Hematopoietic multipotent progenitor cell treated with erythropoietin and hydrocortisone succinate and interleukin-3 and kit ligand, for 8 days (in vitro differentiated cells): ENCODE results near the gene BBC3.

ENCODE experiments used
- DNase-seq: peaks from one replicate; pipeline ENCODE4 v3.0.0-alpha.2; 2015

Gene BBC3

DNA sequence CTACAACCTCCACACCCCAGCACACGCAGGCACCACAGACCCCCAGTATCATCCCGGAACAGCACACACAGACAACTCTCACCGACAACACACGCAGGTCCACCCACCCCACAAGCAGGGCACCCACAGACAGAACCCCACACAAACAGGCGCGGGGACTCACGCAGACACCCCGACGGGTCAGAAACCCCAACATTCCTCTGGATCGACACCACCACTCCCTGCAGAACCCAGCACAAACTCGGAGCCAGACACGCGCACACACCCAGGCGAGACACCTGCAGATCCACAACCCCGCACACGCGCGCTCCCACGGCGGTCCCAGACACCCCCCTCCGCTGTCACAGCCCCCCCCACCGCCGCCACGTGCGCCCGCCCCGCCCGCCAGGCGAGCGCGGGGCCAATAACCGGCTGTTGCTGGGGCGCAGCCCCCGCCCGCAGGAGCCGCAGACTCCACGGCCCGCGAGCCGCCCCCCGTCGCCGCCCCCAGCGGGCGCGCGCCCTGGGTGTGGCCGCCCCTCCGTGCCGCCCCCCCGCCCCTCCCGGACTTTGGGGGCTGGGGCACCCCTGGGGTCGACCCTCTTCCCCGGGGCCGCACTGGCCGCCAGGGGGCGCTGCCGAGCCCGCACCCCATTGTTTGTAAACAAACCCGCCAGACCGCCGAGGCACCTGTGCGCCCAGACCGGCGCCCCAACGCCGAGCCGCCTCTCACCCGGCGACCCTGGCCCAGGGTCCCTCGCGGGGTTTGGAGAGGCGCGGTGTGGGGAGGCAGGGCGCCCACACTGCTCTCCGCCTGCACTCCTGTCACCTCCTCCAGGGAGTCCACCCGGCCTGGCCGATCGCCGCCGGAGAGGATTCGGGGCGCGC lies 712 bp downstream of the BBC3 start:
- DNase-seq, result peak; percentile 84

DNA sequence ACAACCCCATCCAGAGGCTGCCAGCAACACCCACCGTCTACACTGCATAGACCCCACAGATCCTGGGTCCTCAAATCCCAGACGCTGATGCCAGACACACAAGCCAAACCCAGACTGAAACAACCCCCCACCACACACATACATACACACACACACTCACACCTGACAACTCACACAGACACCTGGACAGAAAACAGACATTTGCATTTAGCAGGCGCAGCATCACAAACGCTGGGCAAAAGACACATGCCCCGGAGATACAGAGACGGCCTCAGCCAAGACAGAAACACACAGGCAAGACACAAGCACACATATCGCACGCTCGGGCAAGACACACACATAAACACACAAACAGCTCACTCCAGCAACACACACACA lies 1.3 kb downstream of the BBC3 start:
- DNase-seq, result peak; percentile 61

DNA sequence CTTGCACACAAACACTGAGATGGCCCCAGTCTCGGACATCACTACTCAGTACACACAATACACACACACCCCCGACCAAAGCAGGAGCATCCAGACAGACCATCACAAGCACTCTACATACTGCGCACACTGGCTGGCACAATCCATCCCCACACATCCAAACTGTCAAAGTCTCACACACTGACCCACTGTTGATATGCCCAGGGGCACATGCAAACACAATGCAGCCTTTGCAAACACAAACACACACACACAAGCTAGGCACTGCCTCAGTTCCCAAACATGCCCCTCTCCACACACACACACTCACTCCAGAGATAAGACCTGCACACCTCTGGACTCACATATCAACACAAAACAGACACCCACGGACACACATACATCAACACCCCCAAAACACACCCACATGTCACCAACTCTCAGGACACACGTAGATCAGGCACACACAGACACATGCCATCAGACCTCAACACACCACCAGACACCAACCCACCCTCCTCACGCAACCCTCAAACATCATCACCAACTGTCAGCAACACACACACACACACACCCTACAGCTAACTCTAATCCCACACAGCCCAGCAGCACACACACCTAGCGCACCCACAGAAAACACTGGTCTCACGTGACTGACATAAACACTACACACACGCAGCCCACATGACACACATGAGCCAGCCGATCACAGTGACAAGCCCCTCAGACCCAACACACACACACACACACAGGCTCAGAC lies 1.9 kb downstream of the BBC3 start:
- peak; percentile 84 for DNase-seq

DNA sequence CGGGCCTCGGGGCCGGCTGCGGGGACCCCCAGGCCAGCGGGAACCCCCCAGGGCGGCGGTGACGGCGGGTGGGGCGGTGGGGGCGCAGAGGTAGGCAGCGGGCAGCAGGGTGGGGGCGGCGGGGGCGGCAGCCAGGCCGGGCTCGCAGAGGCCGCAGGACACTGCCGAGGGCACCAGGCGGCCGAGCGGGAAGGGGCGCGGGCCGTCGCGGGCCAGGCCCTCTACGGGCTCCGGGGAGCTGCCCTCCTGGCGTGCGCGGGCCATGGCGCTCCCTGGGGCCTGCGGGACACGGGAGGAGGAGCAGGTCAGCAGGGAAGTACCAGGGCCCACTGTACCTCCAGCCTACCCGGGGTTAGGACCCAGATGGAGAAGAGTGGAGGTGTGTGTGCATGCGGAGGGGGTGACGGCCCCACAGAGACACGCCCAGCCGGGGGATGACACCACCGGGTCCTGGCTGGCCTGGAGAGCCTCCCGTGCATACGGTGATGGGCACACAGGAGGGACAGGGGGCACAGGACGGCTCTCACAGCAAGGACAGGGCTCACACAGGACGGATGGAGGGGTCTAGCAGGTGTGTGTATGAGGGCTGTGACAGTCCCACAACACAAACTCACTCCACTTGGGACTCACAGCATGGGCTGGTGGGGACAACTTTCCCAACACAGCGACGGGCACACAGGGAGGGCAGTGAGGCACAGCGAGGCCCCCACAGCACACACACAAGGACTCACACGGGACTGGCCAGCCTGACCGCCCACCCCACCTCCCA lies 2.6 kb downstream of the BBC3 start:
- peak; percentile 68 for DNase-seq

DNA sequence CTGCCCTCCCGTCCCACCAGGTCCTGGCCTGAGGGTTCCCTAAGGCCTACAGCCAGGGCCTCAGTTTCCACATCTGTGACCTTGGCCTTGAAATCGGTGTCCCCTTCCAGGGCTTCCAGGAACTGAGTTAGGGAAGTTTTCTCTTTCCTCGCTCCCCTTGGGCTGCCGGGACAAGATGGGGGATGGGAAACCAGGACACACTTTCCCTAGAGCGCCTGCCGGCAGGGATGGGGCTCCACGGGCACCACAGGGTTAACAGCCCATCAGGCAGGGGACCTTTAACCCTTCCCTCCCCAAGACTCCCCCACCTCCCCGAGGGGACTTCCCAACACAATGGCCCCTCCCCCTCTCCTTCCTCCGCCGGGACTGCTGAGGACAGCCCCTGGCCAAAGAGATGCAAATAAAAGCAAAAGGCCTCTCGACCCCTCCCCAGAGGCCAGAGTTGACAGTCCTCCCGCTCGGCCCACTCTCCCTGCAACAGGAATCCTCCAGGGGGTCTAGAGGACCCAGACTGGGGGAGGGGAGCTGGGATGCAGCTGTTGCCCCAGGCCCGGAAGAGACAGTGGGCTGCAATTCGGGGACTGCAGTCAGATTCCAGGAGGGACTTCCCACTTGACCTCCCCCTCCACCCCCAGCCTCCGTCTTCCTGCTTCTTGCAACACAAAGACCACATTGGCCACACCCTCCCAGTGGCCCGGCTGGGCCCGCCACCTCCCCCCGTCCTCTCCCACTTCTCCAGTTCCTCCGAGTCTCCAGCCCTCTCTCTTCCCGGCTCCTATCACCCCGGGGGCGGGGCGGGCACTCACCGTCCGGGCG lies 3.4 kb downstream of the BBC3 start:
- DNase-seq, result peak; percentile 81

DNA sequence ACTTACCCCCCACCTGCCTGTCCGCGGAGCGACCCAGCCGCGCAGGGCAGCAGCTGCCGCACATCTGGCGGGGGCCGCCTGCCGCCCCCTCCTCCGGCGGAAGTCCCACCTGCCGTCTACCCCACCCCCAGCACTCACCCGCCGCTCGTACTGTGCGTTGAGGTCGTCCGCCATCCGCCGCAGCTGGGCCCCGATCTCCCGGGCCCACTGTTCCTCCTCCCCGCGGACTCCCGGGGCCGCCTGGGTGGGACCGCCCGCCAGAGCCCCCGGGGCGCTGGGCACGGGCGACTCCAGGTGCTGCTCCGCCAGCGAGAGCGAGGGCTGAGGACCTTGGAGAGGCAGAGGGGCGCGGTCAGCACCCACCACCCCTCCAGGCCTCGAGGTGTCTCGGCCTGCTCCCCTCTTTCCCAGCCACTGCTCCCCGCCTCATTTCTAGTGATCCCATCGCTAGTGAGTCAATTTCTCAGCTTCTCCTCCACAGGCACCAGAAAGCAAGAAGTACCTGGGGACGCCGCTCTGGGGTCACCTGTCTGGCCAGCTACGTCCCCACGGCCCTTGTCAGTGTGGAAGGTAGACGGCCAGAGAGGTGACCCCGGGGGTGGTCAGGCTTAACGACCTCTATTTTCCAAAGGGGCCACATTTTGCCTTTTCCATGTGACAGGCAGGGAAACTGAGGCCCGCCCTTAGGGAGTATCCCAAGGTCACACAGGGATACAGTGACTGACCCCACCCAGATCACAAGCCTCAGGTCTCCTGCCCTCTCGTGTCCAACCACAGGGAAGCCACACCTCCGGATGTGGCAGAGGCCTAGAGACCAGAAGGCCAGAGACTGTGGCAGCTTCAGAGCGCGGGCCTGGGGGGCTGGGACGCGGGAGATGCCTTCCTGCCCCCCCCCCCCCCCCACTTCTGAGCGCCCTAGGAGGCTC lies 4.3 kb downstream of the BBC3 start:
- peak; percentile 97 for DNase-seq

DNA sequence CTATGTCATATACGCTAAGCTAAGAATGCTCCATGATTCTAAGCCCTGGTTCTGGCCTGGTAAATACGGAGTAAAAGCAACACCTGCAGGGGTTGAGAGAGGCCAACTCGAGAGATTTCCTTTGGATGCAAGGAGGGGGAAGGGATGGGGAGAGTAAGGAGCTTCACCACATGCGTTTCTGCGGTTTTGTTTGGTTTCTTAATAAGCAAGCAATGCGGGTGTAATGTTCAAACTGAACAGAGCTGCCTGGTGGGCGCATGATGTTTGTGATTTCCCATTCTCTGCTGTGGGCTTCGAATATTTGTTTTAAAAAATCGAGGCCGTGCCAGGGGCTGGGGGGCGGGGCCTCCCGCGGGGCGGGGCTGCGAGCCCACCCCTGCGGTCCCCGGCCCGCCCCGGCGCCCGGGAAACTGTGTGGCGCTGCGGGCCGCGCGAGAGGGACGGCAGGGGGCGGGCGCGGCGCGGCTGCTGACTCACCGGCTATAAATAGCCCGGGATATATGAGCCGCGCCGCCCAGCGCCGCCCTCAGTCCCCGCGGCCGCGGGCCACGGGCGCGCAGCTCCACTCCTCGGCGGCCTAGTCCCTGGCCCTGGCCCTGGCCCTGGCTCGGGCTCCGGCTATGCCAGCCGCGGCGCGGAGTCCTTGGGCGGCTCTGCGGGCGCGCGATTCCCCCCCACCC lies 5.1 kb downstream of the BBC3 start:
- DNase-seq, result peak; percentile 85

DNA sequence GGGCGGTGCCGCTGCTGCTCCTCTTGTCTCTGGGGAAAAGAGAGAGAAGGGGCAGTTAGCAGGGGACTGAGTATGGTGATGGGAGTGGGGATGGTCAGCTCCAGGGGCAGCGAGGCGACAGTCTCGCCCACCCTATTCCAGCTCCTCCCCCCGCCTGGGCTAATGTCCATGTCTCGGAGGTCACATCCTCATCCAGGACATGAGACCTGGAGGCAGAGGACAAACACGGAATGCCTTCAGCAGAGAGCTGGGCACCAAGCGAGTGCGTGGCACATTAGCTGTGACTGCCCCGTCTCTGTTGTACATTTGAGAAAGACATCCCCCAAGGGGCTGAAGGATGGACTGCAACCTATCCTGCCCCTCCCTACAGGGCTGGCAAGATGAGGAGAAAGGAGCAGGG lies 9.1 kb downstream of the BBC3 start:
- DNase-seq, result no peak

DNA sequence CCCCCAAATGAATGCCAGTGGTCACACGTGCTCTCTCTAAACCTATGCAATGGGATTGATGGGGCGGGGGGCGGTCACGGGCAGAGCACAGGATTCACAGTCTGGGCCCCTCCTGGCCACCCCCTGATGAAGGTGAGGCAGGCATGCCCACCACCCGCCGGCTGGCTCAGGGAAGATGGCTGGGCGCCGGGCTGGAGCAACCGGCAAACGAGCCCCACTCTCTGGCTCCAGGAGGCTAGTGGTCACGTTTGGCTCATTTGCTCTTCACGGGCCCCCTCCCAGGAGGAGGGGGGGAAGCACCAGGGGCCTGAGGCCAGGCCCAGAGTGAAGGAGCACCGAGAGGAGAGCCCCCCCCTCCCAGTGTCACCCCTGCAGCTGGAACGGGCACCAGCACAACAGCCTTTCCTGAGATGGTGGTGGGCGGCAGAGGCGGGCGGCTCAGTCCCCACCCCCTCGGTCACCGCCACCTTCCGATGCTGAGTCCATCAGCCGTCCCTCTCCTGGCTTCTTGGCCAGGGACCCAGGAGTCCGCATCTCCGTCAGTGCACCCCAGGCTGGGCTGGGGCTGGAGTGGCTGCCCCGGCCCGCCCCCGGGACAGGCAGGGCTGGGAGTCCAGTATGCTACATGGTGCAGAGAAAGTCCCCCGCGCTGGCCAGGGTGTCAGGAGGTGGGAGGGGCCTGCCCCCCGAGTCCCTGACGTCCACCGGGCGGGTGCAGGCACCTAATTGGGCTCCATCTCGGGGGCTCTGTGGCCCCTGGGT lies 9.7 kb downstream of the BBC3 start:
- no peak for DNase-seq

DNA sequence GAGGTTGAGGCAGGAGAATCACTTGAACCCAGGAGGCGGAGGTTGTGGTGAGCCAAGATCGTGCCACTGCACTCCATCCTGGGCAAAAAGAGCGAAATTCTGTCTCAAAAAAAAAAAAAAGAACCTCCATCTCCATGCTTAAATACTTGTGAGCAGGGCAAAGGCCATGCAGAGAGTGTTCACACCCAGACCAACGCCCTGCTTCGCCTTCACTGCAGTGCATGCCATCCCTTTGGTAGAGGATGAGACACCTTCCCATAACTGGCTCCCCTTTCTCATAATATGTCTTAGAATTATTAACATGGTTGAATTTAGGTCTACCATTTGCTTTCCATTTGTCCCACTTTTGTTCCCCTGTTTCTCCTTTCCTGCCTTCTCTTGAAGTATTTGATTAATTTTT lies 15.4 kb downstream of the BBC3 start:
- DNase-seq, result no peak

DNA sequence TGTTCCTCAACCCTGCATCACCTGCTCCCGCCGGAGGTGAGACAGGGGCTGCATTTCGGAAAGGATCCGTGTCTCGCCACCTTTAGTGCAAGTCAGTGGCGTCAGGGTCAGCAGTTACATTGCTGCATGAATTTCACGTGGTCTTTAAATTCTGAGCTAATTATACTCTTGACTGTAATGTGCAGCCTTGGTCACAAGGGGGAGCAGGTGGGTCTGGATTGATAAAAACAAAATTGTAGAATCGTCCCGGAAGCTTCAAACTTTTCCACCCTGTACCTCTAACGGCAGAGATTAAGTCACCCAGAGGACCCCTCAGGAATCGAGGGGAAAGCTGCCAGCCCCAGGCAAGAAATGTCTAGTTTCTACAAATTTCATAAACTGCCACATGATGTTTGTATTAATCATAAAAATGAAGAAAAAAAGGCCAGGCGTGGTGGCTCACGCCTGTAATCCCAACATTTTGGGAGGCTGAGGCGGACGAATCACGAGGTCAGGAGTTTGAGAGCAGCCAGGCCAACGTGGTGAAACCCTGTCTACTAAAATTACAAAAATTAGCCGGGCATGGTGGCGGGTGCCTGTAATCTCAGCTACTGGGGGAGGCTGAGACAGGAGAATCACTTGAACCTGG lies 20.2 kb downstream of the BBC3 start:
- peak; percentile 92 for DNase-seq

DNA sequence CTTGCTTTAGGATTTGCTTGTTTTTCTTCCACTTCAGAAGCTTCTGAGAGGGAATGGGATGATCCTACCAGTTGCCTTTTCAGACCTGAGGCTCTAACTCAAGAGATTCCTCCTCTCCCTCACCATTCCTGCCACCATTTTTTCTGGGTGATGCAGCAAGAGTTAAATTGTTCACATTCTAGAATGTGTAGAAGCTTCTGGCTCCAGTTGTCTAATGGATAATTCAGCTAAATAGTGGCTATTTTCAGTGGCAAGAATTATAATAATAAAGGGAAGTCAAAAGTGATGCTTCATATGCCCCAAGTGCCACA lies 20.9 kb downstream of the BBC3 start:
- no peak for DNase-seq

DNA sequence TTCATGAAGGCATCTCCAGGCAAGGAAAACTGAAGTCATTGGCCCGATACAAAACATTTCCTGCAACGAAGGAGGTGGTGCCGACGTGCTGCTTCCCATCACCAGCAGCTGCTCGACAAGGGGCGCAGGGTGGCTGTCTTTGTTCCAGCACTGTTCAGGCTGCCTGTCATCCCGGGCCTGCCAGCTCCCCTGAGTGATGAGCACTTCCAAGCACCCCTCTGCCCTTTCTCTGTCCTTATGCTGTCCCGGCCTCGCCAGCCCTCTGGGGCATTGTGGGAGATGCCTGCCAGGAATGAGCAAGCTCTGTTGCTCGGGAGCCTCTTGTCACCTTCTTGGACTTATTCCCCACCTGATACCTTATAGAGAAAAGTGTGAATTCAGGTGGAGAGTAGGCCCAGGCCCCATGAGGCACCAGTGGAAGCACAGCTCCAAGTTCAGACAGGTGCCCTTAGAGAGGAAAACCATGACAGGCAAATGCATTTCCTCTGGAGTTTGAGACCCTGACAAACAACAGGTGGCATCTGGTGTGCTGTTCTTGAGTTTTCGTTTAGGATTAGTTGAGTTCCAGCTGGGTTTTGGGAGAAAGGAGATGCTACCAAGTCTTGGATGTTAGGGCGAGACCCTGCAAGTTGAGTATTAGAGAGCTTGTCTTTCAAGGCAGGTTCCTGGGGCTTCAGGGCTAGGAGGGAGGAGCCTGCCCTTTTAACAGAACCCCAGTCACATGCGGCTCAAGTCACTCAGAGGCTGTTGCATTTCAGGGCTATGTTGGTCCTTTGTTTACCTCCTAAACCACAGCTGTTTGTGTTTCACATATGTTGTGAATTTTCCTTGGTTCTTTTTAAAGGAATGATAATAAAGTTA lies 21.4 kb downstream of the BBC3 start:
- DNase-seq, result no peak

DNA sequence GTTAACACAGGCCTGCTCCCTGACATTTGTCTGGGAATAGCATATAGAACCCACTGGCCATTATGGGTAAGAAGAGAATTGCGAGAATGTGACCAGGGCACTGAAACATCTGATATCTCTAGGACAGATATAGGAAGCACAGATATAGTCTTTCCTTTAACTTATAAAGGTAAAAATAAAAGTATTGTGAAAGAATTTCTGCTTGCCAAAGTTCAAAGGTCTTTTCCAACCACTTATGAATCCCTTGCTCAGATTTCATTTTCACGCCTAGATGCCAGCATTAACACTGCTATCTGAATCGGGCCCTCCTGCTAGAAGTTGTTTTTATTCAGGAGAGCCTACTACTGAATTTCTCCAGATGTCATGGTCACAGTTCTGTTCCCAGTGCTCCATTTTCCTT lies 27.7 kb downstream of the BBC3 start:
- DNase-seq, result no peak

DNA sequence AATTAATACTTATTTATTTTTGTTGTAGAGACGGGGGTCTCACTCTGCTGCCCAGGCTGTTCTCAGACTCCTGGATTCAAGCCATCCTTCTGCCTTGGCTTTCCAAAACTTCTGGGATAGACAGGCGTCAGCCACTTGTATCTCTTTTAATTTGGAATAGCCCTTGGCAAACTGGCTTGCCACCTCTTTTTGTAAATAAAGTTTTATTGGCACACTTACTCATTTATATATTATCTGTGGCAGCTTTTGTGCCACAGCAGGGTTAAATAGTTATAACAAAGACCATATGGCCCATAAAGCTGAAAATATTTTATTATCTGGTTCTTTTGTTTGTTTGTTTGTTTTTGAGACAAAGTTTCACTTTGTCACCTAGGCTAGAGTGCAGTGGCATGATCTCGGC lies 30.5 kb downstream of the BBC3 start:
- no peak for DNase-seq

DNA sequence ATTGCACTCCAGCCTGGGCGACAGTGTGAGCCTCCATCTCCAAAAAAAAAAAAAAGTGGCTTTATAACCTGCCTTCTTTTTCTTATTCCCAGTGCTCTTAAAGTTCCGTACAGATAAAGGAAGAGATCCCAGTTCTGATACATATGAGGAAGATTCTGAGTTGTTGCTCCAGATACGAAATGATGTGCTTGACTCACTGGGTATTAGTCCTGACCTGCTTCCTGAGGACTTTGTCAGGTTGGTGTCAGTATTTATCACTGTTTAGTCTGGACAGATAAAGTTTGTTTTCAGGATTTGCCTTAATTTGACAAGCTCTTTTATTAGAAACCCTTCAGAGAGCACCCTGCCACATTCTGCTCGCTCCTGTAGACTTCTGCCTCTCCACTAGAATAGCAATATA lies 33.9 kb downstream of the BBC3 start:
- DNase-seq, result no peak

DNA sequence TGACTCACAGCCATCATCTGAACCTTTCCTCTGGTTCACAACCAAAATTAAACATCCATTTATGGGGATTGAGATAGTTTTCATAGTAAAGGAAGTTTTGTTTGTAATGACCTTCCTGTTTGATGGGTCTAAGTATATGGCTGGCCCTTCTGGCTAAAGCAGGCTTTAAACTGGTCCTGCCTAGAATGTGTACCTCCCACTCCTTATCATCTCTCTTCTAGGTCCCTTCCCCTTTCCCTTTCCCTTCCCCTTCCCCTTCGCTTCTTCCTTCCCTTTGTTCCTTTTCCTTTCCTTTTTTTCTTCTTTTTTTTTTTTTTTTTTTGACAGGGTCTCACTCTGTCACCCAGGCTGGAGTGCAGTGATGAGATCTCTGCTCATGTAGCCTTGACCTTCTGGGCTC lies 35.6 kb downstream of the BBC3 start:
- no peak for DNase-seq

DNA sequence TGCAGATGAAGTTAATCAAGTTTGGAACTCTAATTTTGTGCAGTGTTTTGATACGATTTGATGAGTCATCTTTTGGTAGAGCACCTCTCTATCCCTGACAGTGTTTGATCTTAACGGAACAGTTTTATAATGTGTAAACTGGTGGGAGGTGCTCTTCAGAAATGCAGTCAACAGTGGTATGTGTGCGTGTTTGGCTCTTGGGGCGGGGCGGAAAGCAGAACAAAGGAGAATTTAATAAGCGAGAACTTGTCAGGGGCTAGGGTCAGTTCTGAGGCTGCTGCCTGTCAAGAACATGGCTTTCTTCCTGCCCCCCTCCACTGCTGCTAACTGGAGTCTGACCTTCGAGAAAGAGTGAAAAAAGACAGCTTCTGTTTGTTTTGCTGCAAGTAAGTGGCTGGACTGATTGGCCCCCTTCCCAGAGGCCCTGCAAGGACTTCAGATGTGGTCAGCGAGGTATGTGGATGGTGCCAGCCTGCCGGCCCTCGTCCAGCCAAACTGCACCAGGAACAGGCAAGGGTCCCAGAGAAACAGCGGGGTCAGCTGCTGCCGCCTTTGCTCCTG lies 40.8 kb downstream of the BBC3 start:
- DNase-seq, result no peak
